ENCODE results near the gene MCUB.
"Not testable (repeated sequence)": the region's sequence is repeated elsewhere in the genome, so short reads cannot be mapped to it uniquely, and the experiment has no call there.

Gene MCUB, protein sequence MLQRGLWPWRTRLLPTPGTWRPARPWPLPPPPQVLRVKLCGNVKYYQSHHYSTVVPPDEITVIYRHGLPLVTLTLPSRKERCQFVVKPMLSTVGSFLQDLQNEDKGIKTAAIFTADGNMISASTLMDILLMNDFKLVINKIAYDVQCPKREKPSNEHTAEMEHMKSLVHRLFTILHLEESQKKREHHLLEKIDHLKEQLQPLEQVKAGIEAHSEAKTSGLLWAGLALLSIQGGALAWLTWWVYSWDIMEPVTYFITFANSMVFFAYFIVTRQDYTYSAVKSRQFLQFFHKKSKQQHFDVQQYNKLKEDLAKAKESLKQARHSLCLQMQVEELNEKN

DNA sequence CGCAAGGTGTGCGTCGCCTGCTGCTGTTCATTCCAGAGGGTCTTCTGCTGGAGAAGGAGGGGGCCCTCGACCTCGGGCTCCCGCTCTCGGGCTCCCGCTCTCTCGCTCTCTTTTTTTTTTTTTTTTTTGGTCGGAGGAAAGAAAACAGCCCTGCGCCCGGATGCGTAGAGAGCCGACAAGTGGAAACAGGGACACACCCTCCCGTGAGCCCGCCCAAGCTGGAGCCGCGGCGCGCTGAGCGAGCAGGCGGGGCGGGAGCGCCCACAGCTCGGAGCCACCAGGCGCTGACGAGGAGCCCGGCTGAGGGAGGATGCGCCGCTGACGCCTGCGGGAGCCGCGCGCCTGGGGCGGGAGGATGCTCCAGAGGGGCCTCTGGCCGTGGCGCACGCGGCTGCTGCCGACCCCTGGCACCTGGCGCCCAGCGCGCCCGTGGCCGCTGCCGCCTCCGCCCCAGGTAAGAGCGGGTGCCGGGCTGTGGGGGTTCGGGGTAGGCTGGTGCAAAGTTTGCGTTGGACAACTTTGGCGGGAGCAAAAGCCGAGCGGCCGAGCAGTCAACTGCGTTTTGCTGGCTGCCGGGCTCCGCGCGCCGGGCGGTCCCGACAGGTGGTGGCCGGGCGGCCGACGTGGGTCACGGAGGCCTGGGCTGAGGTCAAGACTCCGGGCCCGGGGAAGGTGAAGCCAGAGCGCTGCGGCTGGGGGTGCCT lies at the start of gene MCUB:
TSS of gene MCUB (plus strand) at position 264 of the 704 bp plus-strand sequence. CDS start at position 356, 92 bp downstream.
- Histone ChIP-seq H3K9me3 (ENCODE audit: control insufficient read depth, low read length) (no peaks in the 10 kb centered on the region), H3K27me3 (replicated peaks; ENCODE audit: control insufficient read depth, insufficient read depth, low read length) (no peaks in the 10 kb centered on the region), H3K36me3 (ENCODE audit: control insufficient read depth, insufficient read depth, low read length, severe bottlenecking) (no peaks in the 10 kb centered on the region), H3K4me3 (ENCODE audit: low read length) (peak within 1 kb of the TSS; percentile 91), H3K9ac (ENCODE audit: low read length) (peak within 1 kb of the TSS; percentile 86), H3K4me1 (ENCODE audit: control insufficient read depth, insufficient read depth, low read length) (peaks cover 9% of the 10 kb centered on the region)
- DNase-seq (ENCODE audit: low read depth), result peak; percentile 90

DNA sequence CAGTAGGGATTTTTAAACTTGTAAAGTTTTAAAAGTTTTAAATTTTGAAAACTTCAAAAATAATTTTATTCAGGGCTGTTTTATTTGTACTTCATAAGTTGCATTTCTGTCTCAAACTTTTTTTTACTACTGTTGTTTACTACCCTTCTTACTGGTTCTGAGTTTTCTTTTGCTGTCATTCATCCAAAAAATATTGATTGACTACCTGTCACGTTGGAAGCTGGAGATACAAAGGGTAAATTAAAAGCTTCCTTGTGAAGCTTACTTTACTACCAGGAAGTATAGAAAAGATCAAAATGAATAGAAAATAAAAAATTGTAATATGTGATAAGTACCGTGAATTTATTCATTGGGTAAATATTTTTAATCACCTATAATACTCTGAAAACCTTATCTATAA lies 49.4 kb upstream of the MCUB start:
- Histone ChIP-seq H3K36me3 (ENCODE audit: control insufficient read depth, insufficient read depth, low read length, severe bottlenecking) (peaks cover 78% of the 10 kb centered on the region), H3K9ac (ENCODE audit: low read length) (no peak overlapping the region), H3K4me1 (ENCODE audit: control insufficient read depth, insufficient read depth, low read length) (no peaks in the 10 kb centered on the region), H3K9me3 (ENCODE audit: control insufficient read depth, low read length) (no peaks in the 10 kb centered on the region), H3K4me3 (ENCODE audit: low read length) (no peak overlapping the region), H3K27me3 (replicated peaks; ENCODE audit: control insufficient read depth, insufficient read depth, low read length) (no peaks in the 10 kb centered on the region)
- DNase-seq (ENCODE audit: low read depth), result no peak

DNA sequence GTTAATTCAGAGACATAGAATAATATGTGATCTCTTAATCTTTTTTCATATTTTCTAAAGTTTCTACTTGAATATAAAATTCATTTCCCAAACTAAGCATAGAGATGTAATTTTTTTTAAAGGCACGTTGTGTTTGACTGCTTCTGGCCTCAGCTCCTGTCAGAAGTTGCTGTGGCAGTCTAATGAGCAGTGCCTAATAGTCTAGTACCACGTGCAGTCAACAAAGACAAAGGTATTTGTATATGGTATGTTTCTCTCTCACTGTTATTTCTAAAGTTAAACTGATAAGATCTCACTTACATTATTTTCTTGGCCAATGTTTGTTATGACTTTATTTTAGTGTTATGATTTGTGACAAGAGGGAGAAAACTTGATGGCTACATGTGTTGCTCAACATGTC lies 48.6 kb upstream of the MCUB start:
- peak; percentile 5 for DNase-seq (ENCODE audit: low read depth)
- Histone ChIP-seq H3K27me3 (replicated peaks; ENCODE audit: control insufficient read depth, insufficient read depth, low read length) (no peaks in the 10 kb centered on the region), H3K4me3 (ENCODE audit: low read length) (no peak overlapping the region), H3K4me1 (ENCODE audit: control insufficient read depth, insufficient read depth, low read length) (no peaks in the 10 kb centered on the region), H3K9ac (ENCODE audit: low read length) (no peak overlapping the region), H3K9me3 (ENCODE audit: control insufficient read depth, low read length) (no peaks in the 10 kb centered on the region), H3K36me3 (ENCODE audit: control insufficient read depth, insufficient read depth, low read length, severe bottlenecking) (peaks cover 78% of the 10 kb centered on the region)

DNA sequence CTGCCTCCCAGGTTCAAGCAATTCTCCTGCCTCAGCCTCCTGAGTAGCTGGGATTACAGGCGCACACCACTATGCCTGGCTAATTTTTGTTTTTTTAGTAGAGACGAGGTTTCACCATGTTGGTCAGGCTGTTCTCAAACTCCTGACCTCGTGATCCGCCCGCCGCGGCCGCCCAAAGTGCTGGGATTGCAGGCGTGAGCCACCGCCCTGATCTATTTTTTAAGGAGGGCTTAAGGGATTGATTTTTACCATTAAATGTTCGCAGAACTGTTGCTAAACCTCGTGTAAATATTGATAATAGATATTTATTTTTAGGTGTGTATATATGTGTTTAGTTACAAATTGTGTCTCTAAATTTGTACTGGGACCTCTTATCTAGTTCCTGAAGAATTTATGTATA lies 46.7 kb upstream of the MCUB start:
- not testable (repeated sequence) for H3K9ac ChIP-seq (ENCODE audit: low read length); H3K4me1 ChIP-seq (ENCODE audit: control insufficient read depth, insufficient read depth, low read length); H3K27me3 ChIP-seq (replicated peaks; ENCODE audit: control insufficient read depth, insufficient read depth, low read length); DNase-seq (ENCODE audit: low read depth); H3K9me3 ChIP-seq (ENCODE audit: control insufficient read depth, low read length); H3K4me3 ChIP-seq (ENCODE audit: low read length)
- peaks cover 81% of the 10 kb centered on the region for H3K36me3 ChIP-seq (ENCODE audit: control insufficient read depth, insufficient read depth, low read length, severe bottlenecking)

DNA sequence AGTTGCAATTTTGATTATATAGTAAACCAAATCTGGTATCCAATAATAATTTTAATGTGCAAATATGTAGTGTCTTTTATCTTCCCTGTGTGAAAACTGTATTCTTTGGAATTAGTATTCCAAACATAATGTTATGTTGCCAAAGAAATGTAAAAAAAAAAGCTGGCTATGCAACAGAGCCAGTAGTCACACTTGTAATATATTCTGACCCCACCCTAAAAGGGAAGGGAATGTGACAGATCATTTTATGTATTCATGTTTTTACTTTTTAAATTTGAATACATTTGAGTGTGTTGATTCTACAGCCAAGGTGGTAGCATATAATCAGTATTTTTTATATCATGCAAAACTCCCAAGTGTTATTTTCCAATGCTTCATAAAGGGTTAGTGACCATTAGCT lies 27.9 kb upstream of the MCUB start:
- H3K4me3 ChIP-seq (ENCODE audit: low read length), result no peak overlapping the region
- peaks cover 85% of the 10 kb centered on the region for H3K36me3 ChIP-seq (ENCODE audit: control insufficient read depth, insufficient read depth, low read length, severe bottlenecking)
- no peaks in the 10 kb centered on the region for H3K9me3 ChIP-seq (ENCODE audit: control insufficient read depth, low read length)
- no peak overlapping the region for H3K9ac ChIP-seq (ENCODE audit: low read length)
- H3K27me3 ChIP-seq (replicated peaks; ENCODE audit: control insufficient read depth, insufficient read depth, low read length), result no peaks in the 10 kb centered on the region
- DNase-seq (ENCODE audit: low read depth), result no peak
- H3K4me1 ChIP-seq (ENCODE audit: control insufficient read depth, insufficient read depth, low read length), result no peaks in the 10 kb centered on the region

- DNase-seq (ENCODE audit: low read depth), result no peak
- peaks cover 53% of the 10 kb centered on the region for H3K36me3 ChIP-seq (ENCODE audit: control insufficient read depth, insufficient read depth, low read length, severe bottlenecking)
- H3K4me1 ChIP-seq (ENCODE audit: control insufficient read depth, insufficient read depth, low read length), result no peaks in the 10 kb centered on the region
- H3K27me3 ChIP-seq (replicated peaks; ENCODE audit: control insufficient read depth, insufficient read depth, low read length), result no peaks in the 10 kb centered on the region
- no peak overlapping the region for H3K4me3 ChIP-seq (ENCODE audit: low read length)
- no peaks in the 10 kb centered on the region for H3K9me3 ChIP-seq (ENCODE audit: control insufficient read depth, low read length)
- no peak overlapping the region for H3K9ac ChIP-seq (ENCODE audit: low read length)
Observed at GRCh38 chr4:109545401-109545800, 14.6 kb upstream of the MCUB start.

- H3K36me3 ChIP-seq (ENCODE audit: control insufficient read depth, insufficient read depth, low read length, severe bottlenecking), result peaks cover 40% of the 10 kb centered on the region
- H3K27me3 ChIP-seq (replicated peaks; ENCODE audit: control insufficient read depth, insufficient read depth, low read length), result no peaks in the 10 kb centered on the region
- no peak overlapping the region for H3K4me3 ChIP-seq (ENCODE audit: low read length)
- no peak for DNase-seq (ENCODE audit: low read depth)
- no peaks in the 10 kb centered on the region for H3K9me3 ChIP-seq (ENCODE audit: control insufficient read depth, low read length)
- no peaks in the 10 kb centered on the region for H3K4me1 ChIP-seq (ENCODE audit: control insufficient read depth, insufficient read depth, low read length)
- no peak overlapping the region for H3K9ac ChIP-seq (ENCODE audit: low read length)
Observed at GRCh38 chr4:109547394-109547793, 12.7 kb upstream of the MCUB start.

DNA sequence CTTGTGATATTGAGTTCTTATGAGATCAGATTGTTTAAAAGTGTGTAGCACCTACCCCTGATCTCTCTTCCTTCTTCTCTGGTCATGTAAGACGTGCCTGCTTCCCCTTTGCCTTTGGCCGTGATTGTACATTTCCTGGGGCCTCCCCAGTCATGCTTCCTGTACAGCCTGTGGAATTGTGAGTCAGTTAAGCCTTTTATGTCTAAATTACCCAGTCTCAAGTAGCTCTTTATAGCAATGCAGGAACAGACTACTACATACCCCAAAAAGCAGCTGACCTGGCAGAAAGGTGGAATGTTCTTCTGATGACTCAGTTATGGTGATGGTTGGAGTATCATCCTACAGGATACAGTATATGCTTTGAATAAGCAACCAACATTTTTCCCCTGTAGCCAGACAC lies 11.4 kb upstream of the MCUB start:
- H3K36me3 ChIP-seq (ENCODE audit: control insufficient read depth, insufficient read depth, low read length, severe bottlenecking), result peaks cover 33% of the 10 kb centered on the region
- no peaks in the 10 kb centered on the region for H3K4me1 ChIP-seq (ENCODE audit: control insufficient read depth, insufficient read depth, low read length)
- no peaks in the 10 kb centered on the region for H3K9me3 ChIP-seq (ENCODE audit: control insufficient read depth, low read length)
- H3K27me3 ChIP-seq (replicated peaks; ENCODE audit: control insufficient read depth, insufficient read depth, low read length), result no peaks in the 10 kb centered on the region
- H3K9ac ChIP-seq (ENCODE audit: low read length), result no peak overlapping the region
- peak; percentile 42 for DNase-seq (ENCODE audit: low read depth)
- H3K4me3 ChIP-seq (ENCODE audit: low read length), result no peak overlapping the region

DNA sequence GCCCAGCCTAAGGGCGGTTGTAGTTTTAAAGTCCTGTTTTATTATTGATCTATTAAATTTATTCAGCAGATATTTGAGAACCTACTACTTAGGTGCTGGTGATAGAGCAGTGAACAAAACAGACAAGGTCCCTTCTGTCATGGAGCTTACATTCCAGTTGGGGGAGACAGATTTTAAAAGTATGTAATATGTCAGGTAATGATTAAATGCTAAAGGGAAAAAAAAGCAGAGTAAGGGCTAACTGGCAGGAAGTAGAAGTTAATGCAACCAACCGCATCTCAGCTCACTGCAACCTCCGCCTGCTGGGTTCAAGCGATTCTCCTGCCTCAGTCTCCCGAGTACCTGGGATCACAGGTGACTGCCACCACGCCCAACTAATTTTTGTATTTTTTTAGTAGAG lies 7.8 kb upstream of the MCUB start:
- DNase-seq (ENCODE audit: low read depth), result no peak
- peaks cover 5% of the 10 kb centered on the region for H3K36me3 ChIP-seq (ENCODE audit: control insufficient read depth, insufficient read depth, low read length, severe bottlenecking)
- no peaks in the 10 kb centered on the region for H3K9me3 ChIP-seq (ENCODE audit: control insufficient read depth, low read length)
- H3K4me3 ChIP-seq (ENCODE audit: low read length), result no peak overlapping the region
- no peaks in the 10 kb centered on the region for H3K4me1 ChIP-seq (ENCODE audit: control insufficient read depth, insufficient read depth, low read length)
- H3K27me3 ChIP-seq (replicated peaks; ENCODE audit: control insufficient read depth, insufficient read depth, low read length), result no peaks in the 10 kb centered on the region
- no peak overlapping the region for H3K9ac ChIP-seq (ENCODE audit: low read length)

DNA sequence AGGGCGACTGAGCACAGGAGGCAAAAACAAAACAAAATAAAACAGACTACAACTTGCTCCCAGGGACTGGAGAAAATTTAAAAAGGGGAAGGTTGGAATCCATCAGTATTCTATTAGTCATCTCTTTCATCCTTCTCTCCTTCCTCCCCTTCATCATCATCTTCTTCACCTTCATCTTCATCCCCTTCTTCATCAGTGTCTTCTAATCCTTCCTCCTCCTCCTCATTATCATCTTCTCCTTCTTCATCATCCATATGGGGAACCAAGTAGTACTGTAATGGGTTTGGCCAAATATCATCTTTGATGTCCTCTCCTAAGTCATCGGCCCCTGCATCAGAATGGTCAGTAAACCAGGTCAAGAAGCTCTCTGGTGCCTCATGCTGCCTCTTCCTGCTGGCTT lies 6.9 kb upstream of the MCUB start:
- Histone ChIP-seq H3K27me3 (replicated peaks; ENCODE audit: control insufficient read depth, insufficient read depth, low read length) (no peaks in the 10 kb centered on the region), H3K4me1 (ENCODE audit: control insufficient read depth, insufficient read depth, low read length) (no peaks in the 10 kb centered on the region), H3K36me3 (ENCODE audit: control insufficient read depth, insufficient read depth, low read length, severe bottlenecking) (peaks cover under 1% of the 10 kb centered on the region), H3K9me3 (ENCODE audit: control insufficient read depth, low read length) (no peaks in the 10 kb centered on the region), H3K9ac (ENCODE audit: low read length) (no peak overlapping the region), H3K4me3 (ENCODE audit: low read length) (no peak overlapping the region)
- DNase-seq (ENCODE audit: low read depth), result no peak

GRCh38 chr4:109554971-109555370 lies 5.1 kb upstream of the MCUB start:
- Histone ChIP-seq H3K4me1 (ENCODE audit: control insufficient read depth, insufficient read depth, low read length) (no peaks in the 10 kb centered on the region), H3K9me3 (ENCODE audit: control insufficient read depth, low read length) (no peaks in the 10 kb centered on the region), H3K36me3 (ENCODE audit: control insufficient read depth, insufficient read depth, low read length, severe bottlenecking) (no peaks in the 10 kb centered on the region), H3K27me3 (replicated peaks; ENCODE audit: control insufficient read depth, insufficient read depth, low read length) (no peaks in the 10 kb centered on the region), H3K4me3 (ENCODE audit: low read length) (no peak overlapping the region), H3K9ac (ENCODE audit: low read length) (no peak overlapping the region)
- peak; percentile 10 for DNase-seq (ENCODE audit: low read depth)
